HCT116 (cell line): ENCODE measurements around the gene MYL5.

Source experiments
- ATF3 ChIP-seq: IDR thresholded peaks from 2 replicates; pipeline ENCODE4 v1.6.1; 2012
- CTCF ChIP-seq, 3 experiments: fragments of 200-600 bp in 1 of 3; sonication (generic) in 1 of 3; IDR thresholded peaks in 2 of 3; conservative IDR thresholded peaks in 1 of 3; 2 replicates each; pipeline ENCODE4 v1.5.1; 2012 to 2017; ENCODE audit warnings: low read depth in 2 of 3, low read length in 2 of 3, antibody characterized with exemption in 1 of 3, borderline replicate concordance in 1 of 3, control low read depth in 1 of 3, mild to moderate bottlenecking in 1 of 3, mixed read lengths in 1 of 3, mixed run types in 1 of 3, moderate library complexity in 1 of 3; ENCODE audit not compliant: insufficient read depth in 1 of 3

GRCh38 chr4:680928-681645 lies 6.7 kb downstream of the MYL5 start:
- TF ChIP-seq CTCF (IDR thresholded peaks at IDR 0.05 in 2 of 3, conservative IDR thresholded peaks at IDR 0.05 in 1 of 3; ENCODE audit: borderline replicate concordance in 1 of 3, insufficient read depth in 1 of 3, low read depth in 2 of 3, low read length in 2 of 3) (no peak), ATF3 (no peak)
